DMS79 (cell line): ENCODE results near the gene LAMA3.

Source experiments
- DNase-seq: peaks from one replicate; lab custom pipeline; 2025; lab: John Stamatoyannopoulos, UW

The LAMA3 gene

GRCh38 chr18:23689031-23689615 is at the start of gene LAMA3:
TSS of gene LAMA3 (plus strand) at chr18:23689453. CDS start at chr18:23689684, 231 bp downstream.
- no peak for DNase-seq

- no peak for DNase-seq
Observed at GRCh38 chr18:23640052-23640451, 49.2 kb upstream of the LAMA3 start.

GRCh38 chr18:23641143-23641720 is 48.0 kb upstream of the LAMA3 start:
- DNase-seq, result no peak

GRCh38 chr18:23641937-23642666 is 47.2 kb upstream of the LAMA3 start:
- DNase-seq, result no peak

- DNase-seq, result no peak
Observed at GRCh38 chr18:23643815-23644490, 45.3 kb upstream of the LAMA3 start.

GRCh38 chr18:23645568-23646175 is 43.6 kb upstream of the LAMA3 start:
- DNase-seq, result no peak

- no peak for DNase-seq
Observed at GRCh38 chr18:23646282-23646681, 43.0 kb upstream of the LAMA3 start.

- no peak for DNase-seq
Observed at GRCh38 chr18:23648456-23648855, 40.8 kb upstream of the LAMA3 start.

GRCh38 chr18:23648940-23649607 is 40.2 kb upstream of the LAMA3 start:
- no peak for DNase-seq

- no peak for DNase-seq
Observed at GRCh38 chr18:23650968-23651927, 38.0 kb upstream of the LAMA3 start.

- no peak for DNase-seq
Observed at GRCh38 chr18:23652232-23652631, 37.0 kb upstream of the LAMA3 start.

- no peak for DNase-seq
Observed at GRCh38 chr18:23658285-23658684, 31.0 kb upstream of the LAMA3 start.

- no peak for DNase-seq
Observed at GRCh38 chr18:23661735-23662308, 27.4 kb upstream of the LAMA3 start.

- DNase-seq, result no peak
Observed at GRCh38 chr18:23662309-23663263, 26.7 kb upstream of the LAMA3 start, which contains the start of gene ANKRD29. TSS of gene ANKRD29 (minus strand) at chr18:23662911. CDS start at chr18:23662730, 181 bp downstream.

GRCh38 chr18:23664674-23665073 is 24.6 kb upstream of the LAMA3 start:
- no peak for DNase-seq

- no peak for DNase-seq
Observed at GRCh38 chr18:23667114-23667513, 22.1 kb upstream of the LAMA3 start.

GRCh38 chr18:23668731-23669130 is 20.5 kb upstream of the LAMA3 start:
- no peak for DNase-seq

- no peak for DNase-seq
Observed at GRCh38 chr18:23669202-23669766, 20.0 kb upstream of the LAMA3 start.
